AG10803 (cell line): ENCODE measurements around the gene MED15.

Experiments used
- DNase-seq: peaks from one replicate; pipeline ENCODE4 v3.0.0; 2010; ENCODE audit warnings: low read depth
- H3K4me3 ChIP-seq: 2 replicates; pipeline ENCODE4 v1.5.1; 2011; ENCODE audit warnings: mild to moderate bottlenecking, low read length, control low read depth
- CTCF ChIP-seq: conservative IDR thresholded peaks from 2 replicates; pipeline ENCODE4 v1.5.1; 2011; ENCODE audit warnings: mild to moderate bottlenecking, low read length, control low read depth, inconsistent platforms

MED15 gene

GRCh38 chr22:20636945-20637344 lies 129.5 kb downstream of the MED15 start:
- no peak for TF ChIP-seq CTCF

More at GRCh38 chr22:20636945-20637344, 129.5 kb downstream of the MED15 start:
- H3K4me3 ChIP-seq, result no peak overlapping the region
- no peak for DNase-seq
